SK-N-SH (cell line): ENCODE data around the gene ZNF516. TPM values are rescaled to one million over a fixed set of nuclear protein-coding genes. Genes with fewer than 3 reads are reported as not detected.

Source experiments
- CTCF ChIA-PET: fragments of 300-600, 350-600 bp; formaldehyde crosslinking; extraction: SDS; loops from one replicate; lab custom pipeline; 2021; lab: Yijun Ruan, JAX
- POLR2A ChIA-PET: fragments of 350-600 bp; sonication (Branson Sonifier 250); formaldehyde crosslinking; extraction: SDS; loops from one replicate; lab custom pipeline; 2020; ENCODE audit warnings: antibody characterized with exemption, inconsistent platforms; lab: Yijun Ruan, JAX
- DNase-seq: peaks from one replicate; pipeline ENCODE4 v3.0.0; 2012
- H2AFZ ChIP-seq: fragments of 200-600 bp; sonication (generic); 2 replicates; pipeline ENCODE4 v1.8.1; 2016; ENCODE audit warnings: antibody characterized with exemption, mild to moderate bottlenecking, low read depth
- H3F3A ChIP-seq: fragments of 200-600 bp; sonication (generic); replicated peaks from 2 replicates; pipeline ENCODE3; 2016; ENCODE audit warnings: antibody characterized with exemption, mild to moderate bottlenecking; ENCODE audit not compliant: insufficient read depth
- H3K27ac ChIP-seq, 2 experiments: fragments of 200-500 bp in 1 of 2; fragments of 200-600 bp in 1 of 2; sonication (Bioruptor generic) in 1 of 2; sonication (generic), shearing (Covaris generic) in 1 of 2; 2 replicates each; pipeline versions ENCODE4 v1.5.1 to v1.6.1; 2014 to 2016; ENCODE audit warnings: low read depth in 2 of 2, inconsistent platforms in 1 of 2, low read length in 1 of 2, mild to moderate bottlenecking in 1 of 2, mixed read lengths in 1 of 2
- H3K27me3 ChIP-seq: fragments of 200-600 bp; sonication (generic), shearing (Covaris generic); 2 replicates; pipeline ENCODE4 v1.6.1; 2016; ENCODE audit warnings: mixed run types; ENCODE audit not compliant: insufficient read depth
- H3K36me3 ChIP-seq, 2 experiments: fragments of 200-500 bp in 1 of 2; fragments of 200-600 bp in 1 of 2; sonication (Bioruptor generic) in 1 of 2; sonication (generic) in 1 of 2; replicated peaks in 1 of 2; 2 replicates each; pipeline versions ENCODE3 to v1.5.1; 2014 to 2016; ENCODE audit warnings: low read length in 1 of 2, mild to moderate bottlenecking in 1 of 2; ENCODE audit not compliant: insufficient read depth in 2 of 2, control insufficient read depth in 1 of 2
- H3K4me1 ChIP-seq, 2 experiments: fragments of 200-500 bp in 1 of 2; fragments of 200-600 bp in 1 of 2; sonication (Bioruptor generic) in 1 of 2; sonication (generic), shearing (Covaris generic) in 1 of 2; 2 replicates each; pipeline versions ENCODE4 v1.5.1 to v1.6.1; 2014 to 2016; ENCODE audit warnings: low read depth in 1 of 2, low read length in 1 of 2, mixed run types in 1 of 2; ENCODE audit not compliant: insufficient read depth in 2 of 2, control insufficient read depth in 1 of 2
- H3K4me2 ChIP-seq: fragments of 200-600 bp; sonication (generic), shearing (Covaris generic); 2 replicates; pipeline ENCODE4 v1.6.1; 2017; ENCODE audit warnings: mixed run types
- H3K4me3 ChIP-seq, 2 experiments: fragments of 200-500 bp in 1 of 2; fragments of 200-600 bp in 1 of 2; sonication (Bioruptor generic) in 1 of 2; sonication (generic), shearing (Covaris generic) in 1 of 2; 2 replicates each; pipeline versions ENCODE4 v1.5.1 to v1.8.1; 2014 to 2016; ENCODE audit warnings: low read depth in 2 of 2, inconsistent platforms in 1 of 2, low read length in 1 of 2, mild to moderate bottlenecking in 1 of 2, mixed read lengths in 1 of 2, moderate library complexity in 1 of 2
- H3K79me2 ChIP-seq: fragments of 200-600 bp; sonication (generic); 2 replicates; pipeline ENCODE4 v1.8.1; 2017; ENCODE audit warnings: mild to moderate bottlenecking; ENCODE audit not compliant: insufficient read depth
- H3K9ac ChIP-seq: fragments of 200-600 bp; sonication (generic); 2 replicates; pipeline ENCODE4 v1.6.1; 2017; ENCODE audit warnings: mixed run types
- H3K9me2 ChIP-seq: fragments of 200-600 bp; sonication (generic); 2 replicates; pipeline ENCODE4 v1.6.1; 2017; ENCODE audit warnings: mixed run types
- H3K9me3 ChIP-seq: fragments of 200-600 bp; sonication (generic); 2 replicates; pipeline ENCODE4 v1.6.1; 2017; ENCODE audit warnings: mixed run types, mild to moderate bottlenecking, moderate library complexity
- H4K20me1 ChIP-seq: fragments of 200-600 bp; sonication (generic); 2 replicates; pipeline ENCODE4 v1.6.1; 2017; ENCODE audit warnings: mild to moderate bottlenecking, mixed run types; ENCODE audit not compliant: insufficient read depth
- ELF1 ChIP-seq: IDR thresholded peaks from 2 replicates; pipeline ENCODE4 v1.4.0; 2012
- EP300 ChIP-seq, 2 experiments: IDR thresholded peaks; 2 replicates each; pipeline versions ENCODE4 v1.4.0 to v1.6.1; 2012; ENCODE audit warnings: borderline replicate concordance in 1 of 2, low read depth in 1 of 2, low read length in 1 of 2
- FOXJ3 ChIP-seq: sonication (generic); formaldehyde crosslinking; IDR thresholded peaks from 2 replicates; pipeline ENCODE4 v1.5.1; 2020; ENCODE audit warnings: mild to moderate bottlenecking, missing genetic modification reagents
- GABPA ChIP-seq: IDR thresholded peaks from 2 replicates; pipeline ENCODE4 v1.4.0; 2012; ENCODE audit warnings: low read depth, mild to moderate bottlenecking
- MAX ChIP-seq: IDR thresholded peaks from 2 replicates; pipeline ENCODE4 v1.4.0; 2012; ENCODE audit warnings: low read depth
- MXI1 ChIP-seq: IDR thresholded peaks from 2 replicates; pipeline ENCODE4 v1.6.1; 2012; ENCODE audit warnings: mild to moderate bottlenecking, low read depth, low read length, improper control_type of control experiment
- NFIC ChIP-seq: IDR thresholded peaks from 2 replicates; pipeline ENCODE4 v1.4.0; 2012; ENCODE audit warnings: borderline replicate concordance
- NRF1 ChIP-seq: IDR thresholded peaks from 2 replicates; pipeline ENCODE4 v1.6.1; 2012; ENCODE audit warnings: low read depth, mild to moderate bottlenecking, low read length
- PBX3 ChIP-seq: IDR thresholded peaks from 2 replicates; pipeline ENCODE4; 2012
- RAD21 ChIP-seq: IDR thresholded peaks from 2 replicates; pipeline ENCODE4 v1.6.1; 2012; ENCODE audit warnings: mild to moderate bottlenecking, low read length
- RCOR1 ChIP-seq: fragments of 150-350 bp; IDR thresholded peaks from 2 replicates; pipeline ENCODE4 v1.6.1; 2017; ENCODE audit warnings: antibody characterized with exemption, low read length
- RFX5 ChIP-seq: IDR thresholded peaks from 2 replicates; pipeline ENCODE4 v1.6.1; 2012; ENCODE audit warnings: mild to moderate bottlenecking, improper control_type of control experiment, low read length
- RXRA ChIP-seq: IDR thresholded peaks from 2 replicates; pipeline ENCODE4 v1.4.0; 2012; ENCODE audit warnings: low read depth, mild to moderate bottlenecking, borderline replicate concordance
- SMC3 ChIP-seq: IDR thresholded peaks from 2 replicates; pipeline ENCODE4 v1.6.1; 2012; ENCODE audit warnings: low read depth, low read length, improper control_type of control experiment
- TAF1 ChIP-seq: IDR thresholded peaks from 2 replicates; pipeline ENCODE4 v1.6.1; 2012; ENCODE audit warnings: low read depth, mild to moderate bottlenecking, low read length, moderate library complexity, borderline replicate concordance
- TCF12 ChIP-seq: IDR thresholded peaks from 2 replicates; pipeline ENCODE4 v1.4.0; 2012
- TEAD4 ChIP-seq: IDR thresholded peaks from 2 replicates; pipeline ENCODE4 v1.4.0; 2012; ENCODE audit warnings: mild to moderate bottlenecking, borderline replicate concordance; ENCODE audit not compliant: insufficient read depth
- USF2 ChIP-seq: fragments of 150-350 bp; IDR thresholded peaks from 2 replicates; pipeline ENCODE4 v1.6.1; 2017; ENCODE audit warnings: antibody characterized with exemption, low read length, low read depth, borderline replicate concordance
- WGBS: methylation state at CpG from one replicate; pipeline ENCODE4 v1.1.6; 2017; ENCODE audit warnings: low lambda C conversion rate; 5-methylcytosine and 5-hydroxymethylcytosine counted together
- polyA plus RNA-seq, 3 experiments: library from polyadenylated mRNA; depleted of rRNA; stranded (reverse); fragments of >200 nt; gene quantifications; 2 replicates each; pipeline ENCODE4 v1.2.3, GENCODE V29; 2012

ZNF516 gene
- polyA plus RNA-seq, 1 of the 3 experiments (the other 2 are of a cell fraction) = 4.4 TPM

GRCh38 chr18:76441668-76442412 lies 53.2 kb downstream of the ZNF516 start:
- Histone ChIP-seq H3K9ac (no peak overlapping the region), H3F3A (peaks cover 5% of the 10 kb centered on the region), H3K79me2 (peaks cover 21% of the 10 kb centered on the region; the same call in 1 of the 2 replicates), H3K9me2 (no peaks in the 10 kb centered on the region), H3K4me2 (no peak overlapping the region), H3K4me3 (no peak overlapping the region), H3K27ac (no peak overlapping the region), H2AFZ (no peak overlapping the region), H3K27me3 (no peaks in the 10 kb centered on the region), H3K4me1 (peaks cover 14 to 34% of the 10 kb centered on the region in 2 experiments; a peak in 2 of 4 replicates), H3K9me3 (no peaks in the 10 kb centered on the region), H4K20me1 (peaks cover 11% of the 10 kb centered on the region; the same call in 1 of the 2 replicates)
- WGBS = 96% methylated on average over 21 of the region's 65 CpGs
- ChIA-PET CTCF (no interaction called here), POLR2A (interaction anchor here (1.3 kb wide), 1 partner anchor 9 kb away, joined by 3 read pairs; no protein-coding TSS in a partner anchor)
- TF ChIP-seq RAD21 (no peak), TAF1 (no peak), RXRA (no peak), ELF1 (no peak), MXI1 (no peak), PBX3 (no peak), TEAD4 (no peak), SMC3 (no peak), RFX5 (no peak), TCF12 (no peak), RCOR1 (no peak), MAX (no peak)
- TF ChIP-seq, all 33 proteins: peak for 0
- DNase-seq = no peak
- H3K36me3 ChIP-seq = peaks cover 0 to 8% of the 10 kb centered on the region in 2 experiments

GRCh38 chr18:76441002-76441667 lies 53.9 kb downstream of the ZNF516 start:
- CTCF ChIA-PET = no interaction called here
- H3K9ac ChIP-seq = no peak overlapping the region
- TF ChIP-seq GABPA (no peak), TEAD4 (no peak), ELF1 (no peak), NFIC (no peak), USF2 (no peak), NRF1 (no peak), RCOR1 (no peak), EP300 (IDR thresholded peaks at IDR 0.05; ENCODE audit: borderline replicate concordance in 1 of 2, low read depth in 1 of 2, low read length in 1 of 2) (no peak), FOXJ3 (CRISPR knock-in tag) (no peak), RFX5 (no peak)
- TF ChIP-seq, all 33 proteins: peak for 0
- WGBS = 93% methylated on average over 28 of the region's 54 CpGs
- Histone ChIP-seq H3K9me3 (no peaks in the 10 kb centered on the region), H3K79me2 (peaks cover 20% of the 10 kb centered on the region; the same call in 1 of the 2 replicates), H3K4me1 (peaks cover 10 to 29% of the 10 kb centered on the region in 2 experiments; a peak in 2 of 4 replicates), H3K4me2 (no peak overlapping the region), H3F3A (peaks cover 5% of the 10 kb centered on the region), H3K4me3 (no peak overlapping the region), H3K36me3 (peaks cover 0 to 8% of the 10 kb centered on the region in 2 experiments), H3K27me3 (no peaks in the 10 kb centered on the region), H2AFZ (no peak overlapping the region), H3K9me2 (no peaks in the 10 kb centered on the region), H4K20me1 (peaks cover 11% of the 10 kb centered on the region; the same call in 1 of the 2 replicates), H3K27ac (no peak overlapping the region)
- POLR2A ChIA-PET = no interaction called here
- no peak for DNase-seq
